PC-3 (cell line): ENCODE data around the gene POU3F3. TPM values are rescaled to one million over a fixed set of nuclear protein-coding genes. Genes with fewer than 3 reads are reported as not detected.
A peak's percentile ranks its signal among the peaks of the same experiment; 100 is the strongest.

Source experiments
- ATAC-seq: fragments of 200-7000 bp; cut with Tn5 transposase; 2 replicates; pipeline ENCODE4 v1.9.1; 2020; ENCODE audit warnings: mild to moderate bottlenecking, moderate library complexity
- BruUV-seq: library from RNA; stranded (reverse); fragments of 400-500 nt; replicated peaks from 2 replicates; lab custom pipeline; 2021; lab: Mats Ljungman, UMichigan
- CTCF ChIA-PET: fragments of 300-600 bp; sonication (Branson Sonifier 250); formaldehyde crosslinking; loops from one replicate; lab custom pipeline; 2022; ENCODE audit warnings: antibody characterized with exemption; lab: Charles Lee
- POLR2A ChIA-PET: fragments of 300-600 bp; sonication (Branson Sonifier 250); formaldehyde crosslinking; loops from one replicate; lab custom pipeline; 2022; ENCODE audit warnings: antibody characterized with exemption; ENCODE audit not compliant: unreplicated experiment; lab: Charles Lee
- DNase-seq: peaks from one replicate; pipeline ENCODE4 v3.0.0-alpha.2; 2015
- H2AFZ ChIP-seq: fragments of 300-600 bp; sonication (generic); 2 replicates; pipeline ENCODE4 v1.6.0; 2016; ENCODE audit warnings: antibody characterized with exemption, low read length
- H3F3A ChIP-seq: fragments of 300-600 bp; sonication (generic); one replicate; pipeline ENCODE4 v1.6.0; 2017; ENCODE audit warnings: antibody characterized with exemption, low read length, control low read depth, mild to moderate bottlenecking; ENCODE audit not compliant: unreplicated experiment
- H3K27ac ChIP-seq: fragments of 300-600 bp; sonication (generic); 2 replicates; pipeline ENCODE4 v1.5.1; 2016; ENCODE audit warnings: mild to moderate bottlenecking, low read length
- H3K27me3 ChIP-seq: fragments of 300-600 bp; sonication (generic); 2 replicates; pipeline ENCODE4 v1.6.1; 2016; ENCODE audit warnings: low read length, mixed read lengths
- H3K36me3 ChIP-seq: fragments of 300-600 bp; sonication (generic); 2 replicates; pipeline ENCODE4 v1.6.1; 2016; ENCODE audit warnings: low read depth, mixed run types, low read length, mixed read lengths
- H3K4me1 ChIP-seq: fragments of 300-600 bp; sonication (generic); 2 replicates; pipeline ENCODE4 v1.5.1; 2016; ENCODE audit warnings: low read length; ENCODE audit not compliant: insufficient read depth
- H3K4me2 ChIP-seq: fragments of 300-600 bp; sonication (generic); 2 replicates; pipeline ENCODE4 v1.6.0; 2016; ENCODE audit warnings: low read length
- H3K4me3 ChIP-seq: fragments of 300-600 bp; sonication (generic); 2 replicates; pipeline ENCODE4 v1.5.1; 2016; ENCODE audit warnings: mild to moderate bottlenecking, low read length, mixed read lengths
- H3K79me2 ChIP-seq: fragments of 300-600 bp; sonication (generic); 2 replicates; pipeline ENCODE4 v1.6.1; 2017; ENCODE audit warnings: low read length, mixed read lengths
- H3K9ac ChIP-seq: fragments of 300-600 bp; sonication (generic); 2 replicates; pipeline ENCODE4 v1.6.0; 2016; ENCODE audit warnings: mild to moderate bottlenecking, low read length
- H3K9me2 ChIP-seq: fragments of 300-600 bp; sonication (generic); replicated peaks from 2 replicates; pipeline ENCODE4 v1.6.1; 2016; ENCODE audit warnings: mixed run types, low read length, mixed read lengths
- H3K9me3 ChIP-seq: fragments of 300-600 bp; sonication (generic); 2 replicates; pipeline ENCODE4 v1.6.1; 2016; ENCODE audit warnings: low read length, mixed read lengths
- H4K20me1 ChIP-seq: fragments of 300-600 bp; sonication (generic); 2 replicates; pipeline ENCODE4 v1.6.1; 2016; ENCODE audit warnings: low read length, mixed read lengths
- EZH2 ChIP-seq: fragments of 300-600 bp; sonication (generic); IDR thresholded peaks from one replicate; pipeline ENCODE4 v1.6.1; 2017; ENCODE audit warnings: antibody characterized with exemption, mild to moderate bottlenecking, low read length; ENCODE audit not compliant: unreplicated experiment
- EZH2phosphoT487 ChIP-seq: fragments of 300-600 bp; sonication (generic); IDR thresholded peaks from 2 replicates; pipeline ENCODE4 v1.6.1; 2018; ENCODE audit warnings: mild to moderate bottlenecking, antibody characterized with exemption, low read length, borderline replicate concordance
- intact Hi-C: fragments of 100-400 bp; cut with micrococcal nuclease; formaldehyde crosslinking; loops from 2 replicates; pipeline ENCODE4 v1.9.0; 2023
- total RNA-seq: library from RNA; depleted of rRNA; stranded (reverse); fragments of >200 nt; gene quantifications from 2 replicates; pipeline ENCODE4 v1.2.3, GENCODE V29; 2014
- TF ChIP-seq, protein P1 (sequence below): fragments of 300-600 bp; sonication (generic); conservative IDR thresholded peaks from 2 replicates; pipeline ENCODE4 v1.5.1; 2017; ENCODE audit warnings: antibody characterized with exemption, low read depth, mild to moderate bottlenecking, low read length

POU3F3 gene
- total RNA-seq, 1 experiment from 2014 or later, result not detected

DNA sequence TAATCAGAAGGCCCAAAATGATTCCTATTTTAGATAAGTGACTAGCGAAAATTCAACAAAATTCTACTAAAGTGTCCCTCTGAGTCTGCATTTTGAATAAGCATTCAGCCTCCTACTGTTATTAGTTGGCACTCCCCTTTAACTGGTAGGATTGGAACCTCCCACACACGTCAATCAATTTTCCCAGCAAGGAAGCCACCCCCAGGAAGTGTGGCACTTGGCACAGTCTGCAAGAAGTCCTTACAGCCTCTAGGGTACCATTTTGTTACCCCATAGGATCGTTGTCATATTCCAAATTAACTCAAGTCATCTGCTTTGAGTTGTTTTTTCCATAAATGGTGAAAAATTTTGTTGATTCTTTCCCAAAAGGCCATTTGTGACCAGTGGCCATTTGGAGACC, 33.8 kb upstream of the POU3F3 start:
- Histone ChIP-seq H3K9me3 (no peaks in the 10 kb centered on the region), H3K27me3 (peaks cover 34% of the 10 kb centered on the region), H3K4me2 (no peak overlapping the region), H3K4me1 (no peaks in the 10 kb centered on the region), H3F3A (no peaks in the 10 kb centered on the region), H3K27ac (no peak overlapping the region), H2AFZ (no peak overlapping the region), H3K4me3 (no peak overlapping the region), H3K9ac (no peak overlapping the region), H3K79me2 (no peaks in the 10 kb centered on the region), H3K9me2 (no peaks in the 10 kb centered on the region), H4K20me1 (no peaks in the 10 kb centered on the region), H3K36me3 (no peaks in the 10 kb centered on the region)
- DNase-seq (no peak), ATAC-seq (no peak)
- intact Hi-C loops, result no loop called here
- no peak for TF ChIP-seq EZH2phosphoT487
- TF ChIP-seq EZH2, result no peak
- TF ChIP-seq, protein P1, sequence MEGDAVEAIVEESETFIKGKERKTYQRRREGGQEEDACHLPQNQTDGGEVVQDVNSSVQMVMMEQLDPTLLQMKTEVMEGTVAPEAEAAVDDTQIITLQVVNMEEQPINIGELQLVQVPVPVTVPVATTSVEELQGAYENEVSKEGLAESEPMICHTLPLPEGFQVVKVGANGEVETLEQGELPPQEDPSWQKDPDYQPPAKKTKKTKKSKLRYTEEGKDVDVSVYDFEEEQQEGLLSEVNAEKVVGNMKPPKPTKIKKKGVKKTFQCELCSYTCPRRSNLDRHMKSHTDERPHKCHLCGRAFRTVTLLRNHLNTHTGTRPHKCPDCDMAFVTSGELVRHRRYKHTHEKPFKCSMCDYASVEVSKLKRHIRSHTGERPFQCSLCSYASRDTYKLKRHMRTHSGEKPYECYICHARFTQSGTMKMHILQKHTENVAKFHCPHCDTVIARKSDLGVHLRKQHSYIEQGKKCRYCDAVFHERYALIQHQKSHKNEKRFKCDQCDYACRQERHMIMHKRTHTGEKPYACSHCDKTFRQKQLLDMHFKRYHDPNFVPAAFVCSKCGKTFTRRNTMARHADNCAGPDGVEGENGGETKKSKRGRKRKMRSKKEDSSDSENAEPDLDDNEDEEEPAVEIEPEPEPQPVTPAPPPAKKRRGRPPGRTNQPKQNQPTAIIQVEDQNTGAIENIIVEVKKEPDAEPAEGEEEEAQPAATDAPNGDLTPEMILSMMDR, result no peak
- ChIA-PET POLR2A (no interaction called here), CTCF (no interaction called here)
- BruUV-seq, result no TSS peak

DNA sequence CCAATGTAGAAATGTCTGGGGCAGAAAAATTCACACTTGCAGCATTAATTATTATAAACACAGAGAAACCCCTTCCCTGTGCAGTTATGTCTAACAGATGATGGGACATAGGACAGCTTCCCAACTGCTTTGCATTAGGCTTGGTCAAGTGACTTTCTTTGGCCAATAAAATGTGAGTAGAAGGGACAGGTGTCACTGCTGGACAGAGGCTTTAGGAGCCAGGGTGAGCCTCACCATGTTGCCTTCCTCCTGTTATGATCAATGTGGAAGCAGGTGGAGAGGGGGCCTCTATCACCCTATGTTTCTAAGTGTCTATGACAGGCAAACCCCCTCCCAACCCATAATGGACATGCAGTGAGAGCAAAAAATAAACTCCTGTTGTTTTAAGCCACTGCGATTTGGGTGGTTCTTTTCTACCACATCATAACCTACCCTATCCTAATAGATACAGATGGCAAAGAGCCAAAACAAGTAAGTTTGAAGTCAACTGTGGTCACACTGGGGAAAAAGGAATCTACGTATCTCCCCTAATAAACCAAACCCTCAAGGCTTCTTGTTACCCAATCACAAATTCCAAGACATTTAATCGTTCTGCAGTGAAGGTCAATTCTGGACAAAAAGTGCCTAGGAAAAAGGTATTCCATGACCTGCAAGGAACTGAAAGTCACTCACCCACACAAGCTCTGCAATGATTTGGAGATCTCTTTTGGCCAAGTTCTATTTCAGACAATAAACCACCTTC, 28.6 kb upstream of the POU3F3 start:
- DNase-seq (peak; percentile 2), ATAC-seq (no peak)
- ChIA-PET POLR2A (no interaction called here), CTCF (no interaction called here)
- Histone ChIP-seq H3K9ac (no peak overlapping the region), H3F3A (no peaks in the 10 kb centered on the region), H3K27ac (no peak overlapping the region), H3K9me2 (no peaks in the 10 kb centered on the region), H2AFZ (no peak overlapping the region), H3K4me2 (no peak overlapping the region), H3K9me3 (no peaks in the 10 kb centered on the region), H3K4me3 (no peak overlapping the region), H4K20me1 (no peaks in the 10 kb centered on the region), H3K4me1 (no peaks in the 10 kb centered on the region), H3K27me3 (peaks cover 38% of the 10 kb centered on the region), H3K36me3 (no peaks in the 10 kb centered on the region), H3K79me2 (no peaks in the 10 kb centered on the region)
- TF ChIP-seq EZH2phosphoT487 (no peak), EZH2 (no peak)
- TF ChIP-seq, protein P1, result no peak
- no TSS peak for BruUV-seq
- intact Hi-C loops, result no loop called here

DNA sequence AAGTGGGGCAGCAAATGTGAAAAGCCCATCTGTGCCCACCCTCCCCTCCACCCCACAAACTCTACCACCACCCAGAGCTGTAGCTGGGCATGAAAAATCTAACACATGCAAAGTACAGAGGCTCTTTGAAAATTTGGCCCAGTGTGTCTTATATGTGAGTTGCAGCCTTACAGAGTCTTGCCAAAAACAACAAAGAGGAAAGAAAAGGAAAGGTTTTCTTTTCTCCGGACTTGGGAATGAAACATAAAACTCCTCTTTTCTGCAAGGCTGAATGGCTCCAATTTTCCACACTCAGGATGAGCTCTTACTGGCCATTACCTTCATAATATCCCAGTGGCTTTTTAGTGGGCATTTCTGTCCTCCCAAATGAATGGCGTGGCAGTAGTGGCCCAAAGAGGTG, 27.9 kb upstream of the POU3F3 start:
- Histone ChIP-seq H3K9ac (no peak overlapping the region), H3K36me3 (no peaks in the 10 kb centered on the region), H4K20me1 (no peaks in the 10 kb centered on the region), H3K9me2 (no peaks in the 10 kb centered on the region), H3K27me3 (peaks cover 38% of the 10 kb centered on the region), H3K4me2 (no peak overlapping the region), H3K79me2 (no peaks in the 10 kb centered on the region), H3F3A (no peaks in the 10 kb centered on the region), H3K4me3 (no peak overlapping the region), H2AFZ (no peak overlapping the region), H3K27ac (no peak overlapping the region), H3K4me1 (no peaks in the 10 kb centered on the region), H3K9me3 (no peaks in the 10 kb centered on the region)
- no peak for ATAC-seq
- CTCF ChIA-PET, result no interaction called here
- no TSS peak for BruUV-seq
- TF ChIP-seq, protein P1, result no peak
- POLR2A ChIA-PET, result no interaction called here
- intact Hi-C loops, result no loop called here
- no peak for DNase-seq
